Right renal cortex interstitium (tissue), 3 donors: ENCODE data around the gene GALNS. TPM values are rescaled to one million over a fixed set of nuclear protein-coding genes. Genes with fewer than 3 reads are reported as not detected.

Experiments
- DNase-seq, 3 donors: peaks; one replicate each; pipeline ENCODE4 v3.0.0-alpha.2; 2013; ENCODE audit warnings: low read depth in 3 of 3, low spot score in 2 of 3
- polyA plus RNA-seq, 3 donors: library from polyadenylated mRNA; unstranded; fragments of 120-200 nt; gene quantifications; one replicate each; pipeline ENCODE4 v1.2.1, GENCODE V29; 2013; ENCODE audit not compliant: insufficient read length in 3 of 3

Gene GALNS
- polyA plus RNA-seq, 3 donors: 17.1 to 19.2 (median 18.6) TPM

DNA sequence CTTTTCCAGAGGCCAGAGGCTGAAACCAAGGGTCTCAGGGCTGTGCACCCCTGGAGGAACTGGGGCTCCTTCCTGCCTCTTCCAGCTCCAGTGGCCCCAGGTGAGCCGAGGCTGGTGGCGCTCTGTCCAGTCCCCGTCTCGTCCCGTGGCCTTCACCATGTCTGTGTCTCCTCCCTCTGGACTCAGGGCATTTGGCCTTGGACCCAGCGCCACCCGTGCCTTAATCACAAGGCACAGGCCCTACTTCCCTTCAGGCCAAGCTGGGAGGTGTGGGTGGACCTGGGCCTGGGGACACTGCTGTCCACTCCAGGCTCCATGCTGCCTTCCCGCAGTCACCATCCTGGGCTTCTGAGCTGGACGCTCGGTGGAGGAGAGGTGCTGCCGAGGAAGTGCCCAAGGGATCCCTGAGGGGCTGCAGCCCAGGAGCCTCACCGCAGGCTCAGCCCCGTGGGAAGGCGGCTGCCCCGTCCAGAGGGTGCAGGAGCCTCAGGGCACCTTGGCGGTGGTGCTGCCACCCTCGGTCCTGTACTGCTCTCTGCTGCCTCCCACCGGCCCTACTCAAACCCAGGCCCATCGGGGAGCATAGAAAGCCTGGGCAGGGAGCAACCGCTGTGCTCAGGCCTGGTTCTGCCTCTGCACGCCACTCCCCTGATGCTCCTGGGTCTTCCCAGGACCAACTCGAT, 35.4 kb downstream of the GALNS start:
- DNase-seq: no peak

DNA sequence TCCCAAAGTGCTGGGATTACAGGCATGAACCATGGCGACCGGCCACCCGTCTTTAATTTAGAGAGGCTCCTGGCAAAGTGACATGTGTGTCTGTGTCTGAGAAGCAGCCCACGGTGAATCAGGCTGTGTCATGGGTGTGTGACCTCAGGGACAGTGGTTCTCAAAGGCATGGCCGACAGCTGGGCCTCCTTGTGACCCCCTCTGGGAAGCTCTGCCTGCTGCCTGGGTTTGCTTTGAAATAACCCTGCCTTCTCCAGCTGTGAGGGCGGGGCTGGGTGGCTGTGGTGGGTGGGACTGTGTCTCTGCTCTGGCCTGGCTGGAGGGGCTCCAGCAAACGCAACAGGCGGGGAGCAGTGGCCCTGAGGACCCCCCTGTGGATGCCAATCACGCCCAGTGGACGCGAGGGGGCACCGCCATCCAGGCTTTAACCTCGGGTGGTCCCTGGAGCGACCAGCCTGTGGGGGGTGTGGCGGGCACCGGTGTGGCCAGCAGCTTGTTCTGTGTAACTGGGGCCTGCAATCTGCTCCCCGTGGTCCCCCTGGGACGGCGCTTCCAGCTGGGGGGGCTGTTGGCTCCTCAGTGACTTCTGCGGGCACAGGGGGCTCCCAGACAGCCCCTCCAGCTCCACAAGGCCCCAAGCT, 36.2 kb downstream of the GALNS start:
- DNase-seq: no peak

DNA sequence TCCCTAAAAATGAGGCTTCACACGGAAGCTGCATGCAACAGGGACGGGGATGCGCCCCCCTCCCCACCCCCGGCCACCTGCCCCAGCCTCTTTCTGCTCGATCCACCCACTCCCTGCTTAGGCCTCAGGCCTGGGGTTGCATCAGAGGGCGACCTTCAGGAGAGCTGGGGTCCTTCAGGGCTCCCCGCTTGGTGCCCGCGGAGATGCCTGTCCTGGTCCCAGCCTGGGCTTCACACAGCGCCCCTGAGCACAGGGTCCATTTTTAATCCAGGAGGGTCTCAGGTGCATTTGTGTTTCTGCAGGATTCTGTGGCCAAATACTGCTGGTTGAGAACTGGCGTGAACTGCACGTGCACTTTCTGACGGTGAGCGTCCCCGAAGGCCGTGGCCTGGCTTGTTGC, 37.6 kb downstream of the GALNS start:
- no peak for DNase-seq

DNA sequence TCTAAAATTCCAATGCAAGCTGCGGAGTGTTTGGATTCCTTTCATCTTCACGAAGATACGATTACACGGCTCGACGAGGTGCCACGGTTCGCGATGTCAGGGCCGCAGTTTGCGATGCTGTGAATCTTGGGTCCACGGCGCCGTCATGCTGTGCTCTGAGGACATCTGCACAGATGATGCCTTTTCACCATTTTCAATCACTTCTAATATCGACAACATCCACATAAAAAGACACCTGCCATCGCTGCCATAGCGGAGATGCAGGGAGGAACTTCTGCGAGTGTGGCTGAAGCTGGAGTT, 38.2 kb downstream of the GALNS start:
- no peak for DNase-seq

DNA sequence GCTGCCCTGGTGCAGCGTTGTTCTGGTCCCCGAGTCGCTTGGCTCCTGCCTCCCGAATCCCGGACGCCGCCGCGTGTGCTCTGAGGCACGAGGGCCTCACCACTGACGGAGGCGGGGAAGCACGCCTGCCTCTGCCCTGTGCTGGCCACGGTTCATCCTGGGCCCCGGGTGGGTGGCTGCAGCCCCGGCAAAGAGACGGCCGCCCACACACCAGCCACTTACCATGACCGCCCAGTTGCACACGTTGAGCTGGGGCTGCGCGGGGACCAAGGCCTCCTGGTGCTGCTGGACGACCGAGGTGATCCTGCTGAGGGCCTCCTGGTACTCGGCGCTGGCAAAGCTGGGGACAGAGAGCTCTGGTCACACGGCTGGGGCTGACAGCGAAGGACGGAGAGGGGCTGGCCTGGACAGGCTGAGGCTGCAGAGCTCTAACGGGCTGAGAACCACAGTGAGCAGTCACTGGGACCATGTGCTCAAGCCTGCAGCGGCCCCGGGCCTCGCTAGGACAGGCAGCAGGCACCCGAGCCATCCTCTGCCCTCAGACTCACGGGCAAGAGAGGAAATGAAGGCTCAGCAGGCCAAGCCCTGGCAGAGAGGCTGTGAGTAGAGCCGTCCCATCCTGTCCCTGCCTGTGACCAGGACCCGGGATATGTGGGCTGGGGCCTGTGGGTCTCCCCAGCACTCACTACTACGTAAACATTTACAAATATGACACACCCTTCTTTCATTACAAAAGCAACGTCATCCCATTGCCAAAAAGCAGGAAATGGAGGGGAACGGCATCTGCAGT, 38.8 kb downstream of the GALNS start:
- DNase-seq: no peak

DNA sequence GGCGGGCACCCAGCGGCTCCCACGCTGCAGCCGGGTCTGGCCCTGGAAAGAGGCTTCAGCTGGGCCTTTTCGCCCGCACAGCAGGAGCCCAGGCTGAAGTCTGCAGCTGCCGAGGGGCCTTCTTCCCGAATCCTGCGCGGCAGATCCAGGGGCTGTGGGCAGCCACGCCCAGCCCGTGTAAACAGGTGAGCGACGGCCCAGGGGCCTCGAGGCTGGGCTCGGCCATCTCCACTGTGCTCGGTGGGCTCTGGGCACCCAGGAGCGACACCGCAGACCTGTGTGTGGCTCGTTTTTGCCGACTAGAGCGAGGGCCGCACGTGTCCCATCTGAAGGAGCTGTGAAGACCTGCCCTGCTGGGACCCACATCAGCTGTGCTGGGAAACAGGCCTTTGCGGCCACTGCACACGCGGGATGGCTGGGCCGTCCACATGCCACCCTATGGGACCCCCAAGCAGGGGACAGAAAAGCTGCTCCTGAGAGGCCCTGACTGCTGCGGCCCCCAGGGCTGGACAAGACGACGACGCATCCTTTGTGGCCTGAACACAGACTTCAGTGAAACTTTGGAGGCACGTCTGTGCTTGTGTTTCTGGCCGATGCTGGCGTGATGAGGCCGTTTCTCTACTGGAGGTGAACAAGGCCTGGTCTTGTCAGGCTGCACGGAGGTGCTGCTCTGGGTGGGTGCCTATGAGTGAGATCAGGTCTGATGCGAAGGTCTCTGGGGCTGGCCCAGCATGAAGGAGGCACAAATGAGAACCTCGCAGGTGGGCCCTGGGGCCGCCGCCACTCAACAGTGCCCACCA, 39.8 kb downstream of the GALNS start:
- no peak for DNase-seq

DNA sequence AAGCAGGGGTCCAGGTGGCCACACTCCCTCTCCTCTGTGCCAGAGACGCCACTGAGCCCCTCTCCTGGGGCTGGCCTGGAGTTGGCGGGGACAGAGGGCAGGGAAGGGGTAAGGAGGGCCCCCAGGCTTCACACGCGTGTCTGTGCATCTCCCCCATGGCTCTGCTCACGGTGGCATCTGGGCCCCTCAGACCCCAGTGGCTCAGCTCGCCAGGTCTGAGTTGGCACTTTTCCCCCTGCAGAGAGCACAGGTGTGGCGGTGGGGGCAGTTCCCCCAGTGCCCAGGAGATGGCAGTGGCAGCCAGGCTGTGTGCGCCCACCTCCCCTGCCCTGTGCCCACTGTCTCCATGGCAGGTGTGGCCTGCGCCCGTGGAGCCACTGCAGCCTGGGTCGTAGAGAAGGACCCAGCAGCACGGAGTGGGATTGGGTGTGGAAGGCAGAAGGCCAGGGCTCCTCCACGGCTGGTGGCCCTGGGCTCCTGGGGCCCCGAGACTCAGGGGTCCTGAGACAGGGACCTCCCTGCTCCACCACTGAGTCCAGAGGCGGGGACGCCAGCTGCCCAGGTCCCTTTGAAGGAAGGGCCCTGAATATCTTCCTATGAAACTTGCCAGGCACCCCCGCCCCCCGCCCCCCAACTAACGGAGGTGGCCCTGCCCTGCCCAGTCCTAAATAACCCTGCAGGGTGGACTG, 40.7 kb downstream of the GALNS start:
- DNase-seq: no peak

DNA sequence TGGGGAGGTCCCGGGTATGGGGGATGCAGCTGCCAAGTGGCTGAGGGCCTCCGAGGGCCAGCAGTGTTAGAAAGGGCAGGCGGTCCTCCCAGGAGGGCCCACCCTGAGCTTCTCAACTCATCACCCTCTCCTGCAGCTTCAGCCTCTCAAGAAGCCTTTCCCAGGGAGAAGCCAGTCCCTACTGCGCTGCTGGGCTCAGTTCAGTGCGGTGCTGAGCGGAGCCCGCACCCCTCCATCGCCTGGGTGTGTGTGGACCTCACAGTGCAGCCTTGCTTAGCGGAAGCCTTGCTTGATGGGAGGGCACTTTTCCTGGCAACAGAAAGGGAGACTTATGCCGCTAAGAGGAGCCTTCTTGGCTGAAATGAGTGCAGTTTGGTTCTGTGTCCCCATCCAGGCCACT, 41.5 kb downstream of the GALNS start:
- DNase-seq: no peak

DNA sequence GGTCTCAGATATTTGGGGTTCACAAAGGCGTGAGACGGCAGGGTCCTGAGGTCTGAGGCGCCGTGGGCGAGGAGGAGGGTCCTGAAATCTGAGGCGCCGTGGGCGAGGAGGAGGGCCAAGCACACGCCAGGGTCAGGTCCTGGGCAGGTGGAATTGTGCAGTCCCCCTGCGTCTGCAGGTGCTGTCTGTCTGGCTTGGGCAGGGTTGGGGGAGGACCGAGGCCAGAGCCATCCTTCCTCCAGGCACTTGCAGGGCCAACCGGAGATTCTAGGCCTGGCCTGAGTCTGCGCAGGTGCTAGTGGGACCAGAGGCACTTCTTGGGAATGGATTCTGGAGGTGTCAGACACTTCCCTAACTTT, 42.6 kb downstream of the GALNS start:
- no peak for DNase-seq

DNA sequence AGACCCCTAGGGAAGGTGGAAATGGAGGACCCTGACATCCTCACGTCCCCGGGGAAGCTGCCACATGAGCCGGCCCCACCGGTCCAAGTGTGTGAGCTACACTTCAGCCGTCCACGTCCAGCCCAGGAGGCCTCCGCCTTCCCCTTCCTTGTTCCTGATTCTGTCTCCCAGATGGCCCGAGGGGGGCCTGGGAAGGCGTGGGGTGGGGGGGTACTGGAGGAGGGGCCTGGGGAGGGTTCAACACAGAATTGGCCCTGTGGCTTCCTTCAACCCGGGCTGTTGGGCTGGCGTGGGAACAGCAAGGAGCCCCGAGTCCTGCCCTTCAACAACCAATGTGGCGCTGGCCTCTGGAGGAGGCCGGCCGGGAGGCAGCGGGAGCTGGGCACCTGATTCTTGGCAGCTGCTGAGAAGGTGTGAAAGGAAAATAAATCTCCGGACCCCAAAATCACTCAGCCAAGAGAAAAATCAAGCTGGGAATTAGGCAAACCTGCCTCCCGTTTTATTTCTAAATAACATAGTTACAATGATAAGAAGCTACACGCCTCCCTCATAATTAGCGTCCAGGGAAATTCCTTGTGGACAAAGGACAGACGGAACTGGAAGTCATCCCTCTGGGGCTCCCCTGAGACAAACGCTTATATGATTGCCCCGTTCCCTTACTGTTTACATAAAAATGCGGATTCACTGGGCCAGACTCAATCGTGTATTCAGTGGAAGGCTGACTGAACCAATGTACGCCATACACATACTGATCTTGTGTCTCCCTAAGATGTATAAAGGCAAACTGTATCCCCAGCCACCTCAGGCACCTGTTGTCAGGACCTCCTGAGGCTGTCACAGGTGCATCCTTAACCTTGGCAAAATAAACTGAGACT, 43.2 kb downstream of the GALNS start:
- DNase-seq: no peak

DNA sequence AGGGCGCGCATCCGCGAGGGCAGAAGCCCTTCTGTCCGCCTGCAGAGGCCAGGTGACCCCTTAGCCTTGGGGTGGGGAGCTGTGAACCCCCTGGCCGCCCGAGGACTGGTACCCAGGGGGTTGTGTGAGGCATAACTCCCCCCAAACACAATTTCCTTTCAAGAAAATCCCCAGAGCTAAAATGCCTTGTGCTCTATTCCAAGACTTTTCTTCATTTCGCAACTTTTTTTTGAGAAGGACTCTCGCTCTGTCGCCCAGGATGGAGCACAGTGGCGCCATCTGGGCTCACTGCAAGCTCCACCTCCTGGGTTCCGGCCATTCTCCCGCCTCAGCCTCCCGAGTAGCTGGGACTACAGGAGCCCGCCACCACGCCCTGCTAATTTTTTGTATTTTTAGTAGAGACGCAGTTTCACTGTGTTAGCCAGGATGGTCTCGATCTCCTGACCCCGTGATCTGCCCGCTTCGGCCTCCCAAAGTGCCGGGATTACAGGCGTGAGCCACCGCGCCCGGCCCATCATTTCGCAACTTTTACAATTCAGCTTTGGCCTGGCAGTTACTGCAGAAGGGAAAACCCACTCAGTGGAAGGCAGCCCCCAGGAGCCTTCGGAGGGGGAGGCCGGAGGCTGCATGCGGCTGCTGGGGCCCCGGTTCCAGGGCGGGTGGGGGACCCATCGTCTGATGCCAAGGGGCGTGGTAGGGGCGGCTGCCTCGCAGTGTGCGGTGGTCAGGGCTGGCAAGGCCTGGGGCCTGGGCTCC, 44.1 kb downstream of the GALNS start:
- no peak for DNase-seq

DNA sequence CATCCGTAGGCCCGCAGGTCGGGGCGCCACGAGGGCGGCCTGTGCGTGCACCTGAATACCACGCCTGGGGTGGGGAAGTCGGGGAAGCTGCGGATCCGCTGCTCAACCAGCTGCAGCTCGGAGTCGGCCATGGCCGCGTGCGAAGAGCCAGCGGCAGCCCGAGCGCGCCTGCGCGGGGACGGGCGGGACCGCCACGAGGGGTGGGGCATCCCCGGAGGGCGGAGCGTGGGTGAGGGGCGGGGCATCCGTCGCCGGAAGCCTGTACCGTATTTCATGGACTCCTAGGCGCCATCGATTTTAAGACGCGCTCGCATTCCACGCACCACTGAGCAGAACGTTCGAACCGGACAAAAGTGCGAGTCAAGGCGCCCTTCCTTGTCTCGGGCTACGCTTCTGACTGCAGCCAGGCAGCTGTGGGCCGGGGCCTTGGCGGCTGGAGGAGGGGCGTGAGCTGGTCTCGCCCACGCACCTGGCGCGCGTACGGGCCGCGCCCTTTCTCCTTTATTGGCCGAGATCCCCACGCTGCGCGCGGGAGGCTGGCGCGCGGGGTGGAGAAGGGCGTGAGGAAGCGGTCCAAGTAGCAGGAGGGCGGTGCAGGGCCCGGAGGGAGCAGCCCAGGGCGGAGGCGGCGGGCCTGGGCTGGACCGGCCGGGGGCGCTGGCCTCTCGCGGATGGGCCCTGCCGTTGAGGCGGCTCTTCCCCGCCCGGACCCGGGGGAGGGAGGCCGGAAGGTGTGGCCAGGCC, 44.8 kb downstream of the GALNS start, which contains the start of gene APRT:
Gene APRT, minus strand, starts transcription at position 160 of the 744 bp plus-strand sequence. Its CDS starts 29 bp downstream, at position 131.
- DNase-seq: peak in 2 of 3 donors; percentile 77 to 83

DNA sequence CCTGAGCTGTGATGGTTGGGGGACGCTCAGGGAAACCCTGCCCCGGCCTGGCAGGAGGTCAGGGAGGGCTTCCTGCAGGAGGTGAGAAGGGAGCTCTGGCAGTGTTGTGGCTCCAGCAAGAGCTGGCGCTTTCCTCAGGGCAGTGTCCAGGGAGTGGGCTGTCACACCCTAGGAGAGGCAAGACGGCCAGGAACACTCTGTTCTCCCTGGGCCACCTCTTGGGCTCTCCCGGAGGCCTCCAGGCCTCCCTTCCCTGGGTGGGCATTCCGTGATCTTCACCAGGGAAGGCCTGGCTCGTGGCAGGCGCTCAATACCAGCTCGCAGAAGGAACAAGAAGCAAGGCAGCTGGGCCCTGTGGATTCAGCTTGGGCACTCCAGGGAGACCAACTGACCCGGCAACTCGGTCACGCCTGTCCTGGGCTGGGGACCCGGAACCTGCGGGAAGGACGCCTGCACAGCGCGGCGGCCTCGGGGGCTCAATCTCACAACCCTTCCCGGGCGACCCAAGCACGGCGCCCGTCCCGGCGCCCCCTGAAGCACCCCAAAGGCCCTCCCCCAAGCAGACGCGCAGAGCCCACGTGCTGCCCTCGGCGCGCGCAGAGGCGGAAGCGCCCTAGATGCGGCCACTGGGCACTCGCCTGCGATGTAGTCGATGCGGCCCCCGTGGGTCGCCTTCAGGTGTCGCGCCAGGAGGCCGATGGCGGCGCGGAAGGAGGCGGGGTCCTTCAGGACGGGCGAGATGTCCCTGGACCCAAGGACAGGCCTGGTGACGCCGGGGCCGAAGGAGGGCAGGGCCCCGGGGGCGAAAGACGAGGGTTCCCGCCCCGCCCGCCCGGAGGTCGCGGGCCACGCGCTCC, 45.6 kb downstream of the GALNS start:
- peak in 2 of 3 donors; percentile 47 to 54 for DNase-seq

DNA sequence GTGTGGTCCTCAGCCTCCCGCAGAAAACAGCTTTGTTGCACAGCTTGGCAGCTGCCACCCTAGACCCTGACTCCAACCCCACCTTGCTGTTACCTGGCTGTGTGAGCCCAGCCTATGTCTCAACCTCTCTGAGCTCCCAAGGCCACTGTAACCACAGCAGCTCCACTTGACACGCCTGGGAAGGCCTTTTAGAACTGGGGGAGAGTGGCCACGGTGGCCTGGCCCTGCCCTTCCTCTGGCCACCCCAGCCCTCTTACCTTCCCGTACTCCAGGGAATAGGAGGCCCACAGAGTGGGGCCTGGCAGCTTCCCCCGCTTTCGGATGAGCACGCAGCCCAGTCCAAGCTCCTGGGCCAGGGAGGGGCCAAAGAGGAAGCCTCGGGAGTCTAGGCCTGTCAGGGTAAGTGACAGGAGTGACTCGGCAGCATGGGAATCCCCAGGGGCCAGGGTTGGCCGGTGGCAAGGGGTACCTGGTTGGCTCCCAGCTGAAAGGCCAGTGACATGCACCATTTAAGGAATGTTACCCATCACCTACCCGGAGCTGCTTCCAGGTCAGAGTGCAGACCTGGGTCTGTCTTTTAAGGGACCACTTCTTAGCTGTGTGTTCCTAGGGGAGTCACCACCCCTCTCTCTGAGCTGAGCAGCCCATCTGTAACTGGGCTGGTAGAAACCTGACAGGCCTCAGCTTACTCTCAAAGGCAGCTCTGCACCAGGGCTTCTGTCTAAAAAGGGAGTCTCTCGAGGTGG, 46.4 kb downstream of the GALNS start:
- no peak for DNase-seq

DNA sequence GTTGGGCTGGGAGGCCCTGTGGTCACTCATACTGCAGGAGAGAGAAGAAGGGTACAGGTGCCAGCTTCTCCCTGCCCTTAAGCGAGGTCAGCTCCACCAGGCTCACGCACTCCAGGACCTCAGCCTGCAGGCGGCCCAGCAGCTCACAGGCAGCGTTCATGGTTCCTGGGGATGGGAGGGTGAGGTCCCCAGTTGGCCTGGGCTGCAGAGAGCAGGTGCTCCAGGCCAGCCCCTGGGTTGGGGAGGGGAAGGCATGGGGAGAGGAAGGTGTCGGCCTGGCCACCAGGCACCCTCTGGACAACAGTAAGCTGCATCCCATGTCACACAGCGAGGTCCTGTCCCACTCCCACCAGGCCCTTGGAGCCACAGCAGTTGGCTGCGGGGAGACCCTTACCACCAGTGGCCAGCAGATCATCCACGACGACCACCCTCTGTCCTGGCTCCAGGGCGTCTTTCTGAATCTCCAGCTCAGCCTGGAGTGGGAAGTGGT, 47.0 kb downstream of the GALNS start:
- DNase-seq: no peak

DNA sequence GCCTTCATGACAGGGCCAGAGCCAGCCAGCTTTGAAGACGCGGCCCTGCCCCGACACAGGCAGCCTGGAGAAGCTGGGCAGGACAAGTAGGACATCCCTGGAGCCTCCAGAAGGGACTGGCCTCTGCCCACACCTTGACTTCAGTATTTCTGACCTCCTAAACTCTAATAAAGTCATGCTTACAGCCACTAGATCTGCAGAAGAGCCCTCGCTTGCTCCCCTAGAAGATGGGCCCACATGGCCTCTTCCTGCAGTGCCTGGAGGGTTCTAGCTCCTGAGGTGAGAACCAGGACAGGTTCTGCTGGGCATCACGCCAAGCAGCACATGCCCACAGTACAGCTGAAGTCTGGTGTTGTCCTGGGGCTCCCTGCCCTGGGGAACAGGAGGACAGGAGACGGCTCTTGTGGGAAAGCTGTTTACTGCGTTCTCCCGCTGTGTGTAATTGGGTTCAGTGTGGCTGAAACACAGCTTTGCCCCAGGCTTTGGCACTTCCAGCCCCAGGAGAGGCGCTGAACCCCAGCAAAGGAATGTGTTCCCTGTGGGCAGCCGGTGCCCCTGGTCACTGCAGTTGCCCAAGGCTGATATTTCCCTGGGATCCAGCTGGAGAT, 47.6 kb downstream of the GALNS start:
- no peak for DNase-seq
